Activated CD8-positive, alpha-beta memory T cell treated with anti-CD3 and anti-CD28 coated beads, Interleukin-2, amount 50 U/mL, for 1 hour (primary cell): ENCODE results near the gene PIK3CA.
"Not testable (repeated sequence)": the region's sequence is repeated elsewhere in the genome, so short reads cannot be mapped to it uniquely, and the experiment has no call there.

Experiments
- DNase-seq: peaks from one replicate; pipeline ENCODE4 v3.0.0-alpha.2; 2020; ENCODE audit errors: extremely low read depth

The PIK3CA gene

DNA sequence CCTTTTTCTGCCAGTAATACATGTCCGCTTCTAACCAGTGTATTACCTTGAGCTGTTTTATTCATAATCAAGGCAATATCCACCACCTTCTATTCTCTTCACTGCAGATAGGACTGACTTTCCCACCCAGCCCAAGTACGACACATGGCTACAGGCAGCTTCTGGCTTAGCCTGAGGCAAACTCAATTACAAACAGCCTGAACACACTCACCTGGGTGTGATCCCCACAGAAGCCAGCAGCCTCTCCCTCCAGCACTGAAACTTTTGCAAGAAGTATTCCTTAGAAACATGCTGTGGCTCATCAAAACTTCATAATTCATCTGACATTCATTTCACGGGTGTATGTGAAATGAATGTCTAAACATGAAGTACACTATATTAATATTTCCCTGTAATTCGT lies 116.3 kb downstream of the PIK3CA start:
- no peak for DNase-seq

DNA sequence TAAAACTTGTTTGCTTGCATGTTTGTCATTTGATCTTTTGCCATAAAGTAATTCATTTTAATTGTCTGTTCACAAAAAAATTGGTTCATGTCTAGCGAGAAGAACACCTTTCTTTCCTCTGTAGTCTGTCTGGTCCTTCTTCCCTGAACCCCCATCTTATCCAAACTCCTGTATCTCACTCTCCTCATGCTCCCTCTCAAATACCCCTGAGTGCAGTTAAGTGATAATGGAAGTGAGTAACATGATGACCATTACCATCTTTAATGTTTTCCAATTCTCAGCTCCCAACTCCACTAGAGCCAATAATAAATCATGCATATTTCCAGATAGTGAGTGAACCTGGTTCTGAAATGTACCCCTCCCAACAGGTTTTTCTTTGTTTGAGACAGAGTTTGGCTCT lies 116.9 kb downstream of the PIK3CA start:
- no peak for DNase-seq

DNA sequence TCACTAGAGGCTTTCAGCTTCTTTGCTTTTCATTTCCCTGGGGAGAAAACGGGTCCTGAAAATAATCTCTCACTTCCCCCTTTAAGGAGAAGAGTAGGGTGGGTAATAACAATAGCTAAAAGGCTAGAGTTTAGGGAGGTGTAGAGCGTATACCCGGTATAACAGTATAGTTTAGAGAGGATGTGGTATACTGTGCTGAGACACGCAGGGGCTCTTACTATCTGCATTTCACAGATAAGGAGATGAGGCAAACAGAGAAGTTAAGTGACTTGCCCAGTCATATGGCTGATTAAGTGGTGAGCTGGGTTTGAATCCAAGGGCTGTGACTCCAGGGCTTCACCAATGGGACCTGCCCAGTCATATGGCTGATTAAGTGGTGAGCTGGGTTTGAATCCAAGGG lies 117.7 kb downstream of the PIK3CA start:
- DNase-seq: no peak

DNA sequence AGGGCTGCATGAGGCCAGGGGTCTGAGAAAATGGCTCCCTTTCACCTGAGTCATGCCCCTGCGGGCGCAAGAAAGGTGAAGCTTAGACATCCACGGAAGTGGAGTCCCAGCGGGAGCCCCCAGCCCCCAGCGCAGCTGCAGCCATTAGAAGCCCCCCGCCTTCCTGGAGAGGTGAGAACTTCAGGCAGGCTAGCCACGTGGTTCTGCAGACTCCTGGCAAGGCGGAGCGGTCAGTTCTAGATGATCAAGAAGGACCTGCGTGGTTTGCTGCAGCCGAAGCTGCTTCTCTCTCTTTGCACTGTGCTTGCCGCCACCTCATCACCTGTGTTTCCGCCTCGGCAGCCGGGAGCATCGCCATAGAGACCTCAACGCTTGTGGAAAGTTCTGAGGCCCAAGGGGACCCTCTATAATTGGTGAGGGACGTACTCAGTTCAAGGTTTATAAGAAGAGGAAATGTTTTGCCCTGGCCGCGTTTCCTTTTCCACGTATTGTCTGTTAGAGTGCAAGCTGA lies 118.6 kb downstream of the PIK3CA start:
- no peak for DNase-seq

DNA sequence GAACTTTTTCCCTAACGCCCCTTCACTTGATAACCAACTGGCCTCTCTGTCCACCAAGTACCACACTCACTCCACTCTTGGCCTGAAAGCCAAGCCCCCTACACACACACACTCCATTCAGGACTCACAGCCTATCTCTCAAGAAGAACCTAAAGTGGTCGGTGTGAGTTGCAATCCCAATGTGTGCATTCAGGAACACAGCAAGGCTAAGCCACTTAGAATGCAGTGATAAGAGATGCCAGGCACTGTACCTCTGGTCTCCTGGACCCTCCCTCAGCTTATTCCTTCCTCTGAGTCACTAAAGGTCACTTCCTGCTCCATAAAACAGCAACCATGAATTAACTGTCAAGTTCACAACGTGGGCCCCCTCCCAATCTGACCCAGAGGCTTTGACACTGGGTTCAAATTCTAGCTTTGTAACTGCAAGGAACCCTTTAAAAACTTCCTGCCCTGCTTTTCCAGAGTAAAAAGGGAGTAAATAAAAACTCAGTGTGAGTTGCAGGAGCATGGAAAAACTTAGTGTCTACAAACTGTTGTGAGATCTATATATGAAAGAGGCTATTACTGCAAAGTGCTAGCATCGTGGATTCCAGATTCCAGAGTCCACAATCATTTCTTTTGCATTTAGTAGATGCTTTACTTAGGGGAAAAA lies 120.4 kb downstream of the PIK3CA start:
- no peak for DNase-seq

DNA sequence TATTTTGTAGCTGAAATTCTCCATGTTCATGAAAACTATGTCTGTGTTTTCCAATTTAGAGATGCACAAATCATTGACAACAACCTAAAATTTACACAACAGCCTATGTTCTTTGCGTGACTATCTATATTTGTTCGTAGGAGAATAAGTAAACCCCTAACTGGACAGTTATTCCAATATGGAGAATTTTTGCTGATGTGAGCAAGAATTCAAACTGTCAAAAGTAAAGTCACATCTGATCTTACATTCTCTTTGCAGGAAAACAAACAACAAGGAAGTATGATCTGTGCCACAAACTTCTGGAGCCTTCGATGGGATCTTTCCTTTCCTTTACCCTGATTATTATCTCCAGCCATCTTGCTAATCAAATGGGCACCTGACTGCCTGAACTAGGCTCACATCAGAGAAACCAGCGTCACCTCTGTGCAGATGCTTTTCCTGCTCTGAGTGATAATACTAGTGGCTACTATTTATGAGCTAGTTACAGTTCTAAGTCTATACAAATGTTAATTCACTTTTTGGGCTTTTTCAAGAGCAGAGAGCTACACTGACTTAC lies 121.1 kb downstream of the PIK3CA start:
- DNase-seq: no peak

DNA sequence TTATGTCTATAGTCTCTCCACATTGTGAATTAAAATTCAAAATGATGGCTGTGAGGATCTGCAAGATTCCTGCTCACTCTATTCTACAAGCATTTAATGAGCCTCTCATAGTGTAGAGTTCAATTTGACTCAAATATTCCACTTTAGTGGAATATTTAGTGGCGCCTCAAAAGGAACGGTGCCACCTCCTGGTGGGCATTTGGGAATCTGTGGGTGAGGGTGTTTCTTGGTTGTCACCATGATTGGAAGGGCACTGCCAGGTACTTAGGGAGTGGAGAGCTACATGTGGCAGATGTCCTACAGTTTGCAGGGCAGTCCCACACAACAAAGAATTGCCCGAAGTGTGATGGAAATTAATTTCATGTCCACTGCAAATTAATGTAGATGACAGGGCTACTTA lies 124.2 kb downstream of the PIK3CA start:
- no peak for DNase-seq

DNA sequence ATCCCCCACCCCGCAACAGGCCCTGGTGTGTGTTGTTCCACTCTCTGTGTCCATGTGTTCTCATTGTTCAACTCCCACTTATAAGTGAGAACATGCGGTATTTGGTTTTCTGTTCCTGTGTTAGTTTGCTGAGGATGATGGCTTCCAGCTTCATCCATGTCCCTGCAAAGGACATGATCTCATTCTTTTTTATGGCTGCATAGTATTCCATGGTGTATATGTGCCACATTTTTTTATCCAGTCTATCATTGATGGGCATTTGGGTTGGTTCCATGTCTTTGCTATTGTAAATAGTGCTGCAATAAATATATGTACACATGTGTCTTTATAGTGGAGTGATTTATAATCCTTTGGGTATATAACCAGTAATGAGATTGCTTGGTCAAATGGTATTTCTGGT lies 126.3 kb downstream of the PIK3CA start:
- not testable (repeated sequence) for DNase-seq

DNA sequence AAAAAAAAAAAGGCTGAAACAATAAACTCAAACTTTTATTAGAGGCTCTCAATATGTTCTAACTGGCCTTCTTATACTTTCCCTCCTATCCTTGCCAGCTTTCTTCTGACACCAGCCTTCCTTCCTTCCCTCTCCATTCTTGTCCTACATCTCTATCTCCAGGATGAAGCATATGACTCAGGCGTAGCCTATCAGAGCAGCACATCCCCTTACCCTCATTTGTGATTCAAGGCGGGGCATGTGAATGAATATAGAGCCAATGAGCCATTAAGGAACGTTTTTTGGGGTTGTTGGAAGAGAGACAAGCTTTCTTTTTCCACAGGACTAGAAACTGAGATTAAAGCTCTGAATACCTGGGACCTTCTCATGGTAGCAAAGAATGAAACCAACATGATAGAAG lies 127.8 kb downstream of the PIK3CA start:
- no peak for DNase-seq

DNA sequence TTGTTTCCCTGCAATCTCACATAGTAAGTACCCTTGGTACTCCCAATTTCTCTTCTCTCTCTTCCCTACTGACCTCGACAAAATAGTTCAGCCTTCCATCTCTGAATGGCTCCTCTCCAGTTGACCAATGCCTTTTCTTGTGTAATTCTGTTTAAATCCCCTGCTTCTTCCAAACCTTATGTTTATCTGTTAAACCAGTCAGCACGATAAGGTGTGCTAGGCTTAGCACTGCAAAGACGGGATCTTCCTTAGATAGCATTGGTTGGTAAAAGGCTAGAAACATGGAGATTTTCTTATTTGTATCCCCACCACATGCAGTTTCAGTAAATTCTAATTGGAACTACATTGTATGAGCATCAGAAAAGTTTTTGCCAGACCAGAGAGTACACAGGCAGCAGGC lies 128.6 kb downstream of the PIK3CA start:
- DNase-seq: no peak

DNA sequence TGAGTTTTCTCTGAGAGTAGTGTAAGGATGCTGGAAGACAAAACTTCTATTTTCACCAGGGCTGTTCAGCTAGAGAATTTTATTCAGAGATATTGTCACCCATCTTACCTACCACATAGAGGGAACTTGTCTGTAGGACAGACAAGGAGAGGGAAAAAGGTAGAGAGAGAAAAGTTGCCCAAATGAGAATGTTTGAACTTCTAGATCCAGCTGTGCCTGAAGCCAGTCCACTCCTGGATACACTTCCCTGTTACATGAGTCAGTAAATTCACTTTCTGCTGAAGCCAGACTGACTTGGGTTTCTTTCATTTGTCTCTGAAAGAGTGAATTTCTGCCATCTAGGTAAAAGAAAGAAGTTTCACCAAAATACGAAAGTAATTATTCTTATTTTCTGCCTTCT lies 130.0 kb downstream of the PIK3CA start:
- no peak for DNase-seq

DNA sequence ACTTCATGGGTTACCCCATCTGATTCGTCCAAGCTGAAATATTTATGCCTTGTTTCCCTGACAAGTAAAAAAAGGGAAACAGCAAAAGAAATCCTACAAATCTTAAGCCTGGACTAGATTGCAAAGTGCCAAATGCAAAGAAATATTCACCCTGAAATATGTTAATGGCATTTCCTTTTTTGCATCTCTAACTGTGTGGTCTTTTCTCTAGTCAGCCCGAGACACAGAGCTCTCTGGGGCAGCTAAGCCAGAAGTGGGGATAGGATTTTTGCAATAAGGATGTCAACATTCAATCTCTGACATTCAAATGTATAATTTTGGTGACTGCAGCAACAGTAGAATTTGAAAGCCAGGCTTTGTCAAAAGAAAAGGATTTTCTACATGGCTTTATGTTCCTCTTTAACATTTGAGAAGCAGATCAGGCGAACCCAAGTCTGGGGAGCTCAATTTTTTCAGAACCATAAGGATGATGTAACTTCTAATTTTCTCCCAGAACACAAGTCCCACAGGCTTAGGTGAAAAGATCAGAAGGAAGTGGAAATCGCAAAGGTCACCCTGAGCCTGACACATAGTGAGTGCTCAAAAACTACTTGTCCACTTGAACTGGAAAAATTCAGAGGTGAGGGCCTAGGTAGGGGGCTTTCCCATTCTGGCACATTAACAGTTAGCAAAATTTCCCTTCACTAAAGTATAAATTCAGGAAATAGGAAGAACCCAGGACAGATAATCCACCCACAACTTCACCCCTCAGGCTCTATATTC lies 131.0 kb downstream of the PIK3CA start:
- no peak for DNase-seq

DNA sequence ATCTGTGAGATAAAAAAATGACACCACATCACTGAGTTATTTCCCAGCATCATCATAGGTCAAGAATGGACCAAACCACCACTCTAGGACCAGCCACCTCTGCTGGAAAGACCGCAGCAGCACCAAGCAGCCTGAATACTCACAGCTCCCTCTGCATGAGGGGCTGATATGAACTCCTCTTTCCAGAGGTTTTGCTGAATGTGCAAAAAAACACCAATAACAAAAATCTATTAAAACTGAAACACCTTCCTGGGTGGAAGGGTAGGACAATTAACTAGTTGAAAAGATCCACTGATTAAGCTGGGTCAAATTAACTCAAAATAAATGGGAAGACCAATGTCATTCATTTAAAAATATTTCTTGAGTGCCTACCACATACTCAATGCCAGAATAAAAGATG lies 131.7 kb downstream of the PIK3CA start:
- no peak for DNase-seq

DNA sequence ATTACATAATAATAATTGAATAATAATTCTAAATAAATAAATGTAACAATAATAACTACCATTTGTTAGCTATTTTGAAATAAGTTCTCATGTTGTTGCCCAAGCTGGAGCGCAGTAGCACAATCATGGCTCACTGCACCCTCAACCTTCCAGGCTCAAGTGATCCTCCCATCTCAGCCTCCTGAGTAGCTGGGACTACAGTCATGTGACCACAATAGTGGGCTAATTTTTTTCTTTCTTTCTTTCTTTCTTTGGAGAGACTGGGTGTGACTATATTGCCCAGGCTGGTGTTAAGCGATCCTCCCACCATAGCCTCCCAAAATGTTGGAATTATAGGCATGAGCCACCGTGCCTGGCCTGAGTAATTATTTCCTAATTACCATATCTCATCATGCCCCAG lies 133.7 kb downstream of the PIK3CA start:
- DNase-seq: no peak

DNA sequence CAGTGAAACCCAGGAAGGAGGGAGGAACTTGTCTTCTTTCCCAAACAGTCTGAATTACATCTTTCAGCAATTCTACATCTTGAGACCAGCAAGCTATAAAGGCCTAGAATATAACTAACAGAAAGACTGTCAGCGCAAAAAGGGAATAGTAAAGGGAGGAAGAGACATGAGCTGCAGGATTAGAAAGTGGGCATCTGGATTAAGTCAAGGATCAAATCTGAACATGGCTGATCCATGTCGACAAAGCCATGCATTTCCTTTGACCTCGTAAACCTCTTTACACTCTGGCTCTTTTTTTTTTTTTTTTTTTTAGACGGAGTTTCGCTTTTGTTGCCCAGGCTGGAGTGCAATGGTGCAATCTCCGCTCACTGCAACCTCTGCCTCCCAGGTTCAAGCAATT lies 138.2 kb downstream of the PIK3CA start:
- no peak for DNase-seq

DNA sequence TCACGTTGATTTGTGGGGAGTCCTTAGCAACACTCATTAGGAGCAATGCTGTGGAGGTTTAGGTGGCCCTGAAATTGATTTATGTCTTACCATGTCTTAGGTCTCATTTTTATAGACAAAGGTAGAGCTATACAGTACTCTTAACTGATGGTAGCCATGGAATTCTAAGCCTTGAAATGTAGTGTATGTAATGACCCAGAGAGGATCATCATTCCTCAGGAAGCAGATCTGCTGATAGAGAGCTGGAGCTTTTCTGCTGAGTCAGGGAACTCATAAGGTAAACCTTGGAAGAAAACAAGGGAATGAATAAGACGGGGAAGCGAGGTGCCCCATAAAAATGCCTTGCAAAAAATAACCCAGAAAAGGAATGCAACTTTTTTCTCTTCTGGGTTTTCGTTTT lies 140.7 kb downstream of the PIK3CA start:
- no peak for DNase-seq

DNA sequence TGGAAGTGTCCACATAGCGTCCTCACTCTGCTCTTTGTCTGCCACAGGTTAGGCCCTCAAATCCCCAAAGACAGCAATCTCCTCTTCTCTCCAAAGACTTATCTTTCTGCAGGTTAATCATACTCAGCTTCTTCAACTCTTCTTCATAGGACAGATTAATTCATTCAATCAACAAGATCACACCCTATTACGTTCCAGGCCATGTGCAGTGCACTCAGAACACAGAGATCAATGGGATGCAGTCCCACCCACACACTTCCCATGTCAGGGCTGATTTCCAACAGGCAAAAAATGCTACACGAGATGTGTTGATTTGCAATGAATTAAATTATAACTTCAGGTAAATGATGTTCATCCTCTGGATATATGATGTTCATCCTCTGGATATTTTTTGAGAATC lies 141.1 kb downstream of the PIK3CA start:
- no peak for DNase-seq
